ENCODE data around the gene LGALS3. TPM values are rescaled to one million over a fixed set of nuclear protein-coding genes. Genes with fewer than 3 reads are reported as not detected.

The LGALS3 gene
- total and polyA plus RNA-seq, 11 donors: 143 to 372 (median 205) TPM

DNA sequence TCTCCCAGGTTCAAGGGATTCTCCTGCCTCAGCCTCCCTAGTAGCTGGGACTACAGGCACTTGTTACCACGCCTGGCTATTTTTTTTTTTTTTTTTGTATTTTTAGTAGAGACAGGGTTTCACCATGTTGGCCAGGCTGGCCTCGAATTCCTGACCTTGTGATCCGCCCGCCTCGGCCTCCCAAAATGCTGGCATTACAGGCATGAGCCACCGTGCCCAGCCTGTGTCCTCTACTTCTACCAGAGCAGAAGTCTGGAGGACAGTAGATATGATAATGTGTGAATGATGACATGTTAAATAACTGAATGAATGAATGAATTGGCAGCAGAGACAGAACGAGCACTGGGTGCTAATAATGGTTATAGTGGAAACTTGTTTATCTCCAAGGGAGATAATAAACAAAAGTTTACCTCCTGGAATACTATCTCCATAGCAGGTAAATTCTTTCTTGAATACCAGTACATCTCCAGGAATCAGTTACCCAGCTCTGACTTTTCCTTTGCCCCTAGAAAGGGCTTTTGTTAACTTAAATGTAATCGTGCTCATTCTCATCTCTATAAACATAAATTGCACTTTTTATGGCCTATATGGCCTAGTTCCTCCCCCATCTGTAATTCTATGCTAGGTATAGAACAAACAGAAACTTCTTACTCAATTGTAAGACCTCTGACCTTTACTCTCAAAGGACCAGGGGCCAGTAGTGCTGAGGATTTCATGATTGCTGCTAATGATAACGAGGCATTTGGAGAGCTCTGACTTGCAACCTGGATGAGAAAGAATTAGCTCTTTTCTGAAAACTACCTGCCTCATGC is 7.2 kb upstream of the LGALS3 start:
- TF ChIP-seq POLR2A (IDR thresholded peaks at IDR 0.05): no peak
- TF ChIP-seq, protein P1, sequence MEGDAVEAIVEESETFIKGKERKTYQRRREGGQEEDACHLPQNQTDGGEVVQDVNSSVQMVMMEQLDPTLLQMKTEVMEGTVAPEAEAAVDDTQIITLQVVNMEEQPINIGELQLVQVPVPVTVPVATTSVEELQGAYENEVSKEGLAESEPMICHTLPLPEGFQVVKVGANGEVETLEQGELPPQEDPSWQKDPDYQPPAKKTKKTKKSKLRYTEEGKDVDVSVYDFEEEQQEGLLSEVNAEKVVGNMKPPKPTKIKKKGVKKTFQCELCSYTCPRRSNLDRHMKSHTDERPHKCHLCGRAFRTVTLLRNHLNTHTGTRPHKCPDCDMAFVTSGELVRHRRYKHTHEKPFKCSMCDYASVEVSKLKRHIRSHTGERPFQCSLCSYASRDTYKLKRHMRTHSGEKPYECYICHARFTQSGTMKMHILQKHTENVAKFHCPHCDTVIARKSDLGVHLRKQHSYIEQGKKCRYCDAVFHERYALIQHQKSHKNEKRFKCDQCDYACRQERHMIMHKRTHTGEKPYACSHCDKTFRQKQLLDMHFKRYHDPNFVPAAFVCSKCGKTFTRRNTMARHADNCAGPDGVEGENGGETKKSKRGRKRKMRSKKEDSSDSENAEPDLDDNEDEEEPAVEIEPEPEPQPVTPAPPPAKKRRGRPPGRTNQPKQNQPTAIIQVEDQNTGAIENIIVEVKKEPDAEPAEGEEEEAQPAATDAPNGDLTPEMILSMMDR (IDR thresholded peaks at IDR 0.05): no peak
- intact Hi-C loops (cut with DNase I): no loop called here
- H3K4me1 ChIP-seq: peaks cover 17 to 95% (median 67%) of the 10 kb centered on the region in 12 donors
- no peaks in the 10 kb centered on the region for H3K9me3 ChIP-seq
- H3K27me3 ChIP-seq: no peaks in the 10 kb centered on the region
- DNase-seq (peak in 1 of 5 donors; percentile 51), ATAC-seq (peak in 1 of 4 donors; percentile 9)
- H3K27ac ChIP-seq: peak overlapping the region; percentile 19 to 90 (median 82)
- no peaks in the 10 kb centered on the region for H3K36me3 ChIP-seq
- no peak overlapping the region for H3K4me3 ChIP-seq
- WGBS, 4 donors: 49 to 69% (median 55%) methylated on average over 9 of the region's 9 CpGs

DNA sequence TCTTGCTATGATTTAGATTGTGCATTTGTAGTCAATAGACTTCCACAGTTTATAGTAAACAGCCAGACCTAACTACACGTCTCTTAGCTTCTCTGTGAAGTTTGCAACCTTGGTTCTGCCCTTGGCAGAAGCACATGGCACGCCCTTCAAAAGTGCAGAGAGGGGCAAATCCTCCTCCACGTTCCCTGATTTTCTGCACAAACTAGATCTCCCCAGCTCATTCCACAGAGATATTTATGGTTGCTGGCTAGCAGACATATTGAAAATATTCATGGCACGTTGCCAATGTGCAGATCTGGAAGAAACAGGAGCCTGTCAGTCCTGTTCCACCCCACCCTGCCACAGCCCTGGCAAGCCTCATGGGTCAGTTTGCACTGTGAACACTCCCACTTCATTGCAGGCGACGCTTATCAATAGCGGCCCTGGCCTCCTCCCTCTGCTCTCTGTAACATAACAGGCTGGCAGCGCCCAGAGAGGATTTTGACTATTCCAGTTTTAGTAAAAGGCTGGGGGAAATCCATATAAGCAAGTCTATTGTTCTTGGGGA is 6.5 kb upstream of the LGALS3 start:
- no peak overlapping the region for H3K4me3 ChIP-seq
- H3K9me3 ChIP-seq: no peaks in the 10 kb centered on the region
- H3K27me3 ChIP-seq: no peaks in the 10 kb centered on the region
- WGBS, 4 donors: 23 to 31% (median 26%) methylated on average over 7 to 8 of the region's 8 CpGs
- DNase-seq (peak; percentile 74 to 91 (median 81)), ATAC-seq (peak; percentile 87 to 93 (median 90))
- no peaks in the 10 kb centered on the region for H3K36me3 ChIP-seq
- intact Hi-C loops (cut with DNase I): no loop called here
- TF ChIP-seq, protein P1 (IDR thresholded peaks at IDR 0.05): no peak
- no peak for TF ChIP-seq POLR2A (IDR thresholded peaks at IDR 0.05)
- peaks cover 17 to 96% (median 65%) of the 10 kb centered on the region in 12 donors for H3K4me1 ChIP-seq
- H3K27ac ChIP-seq: peak overlapping the region; percentile 19 to 90 (median 82)

DNA sequence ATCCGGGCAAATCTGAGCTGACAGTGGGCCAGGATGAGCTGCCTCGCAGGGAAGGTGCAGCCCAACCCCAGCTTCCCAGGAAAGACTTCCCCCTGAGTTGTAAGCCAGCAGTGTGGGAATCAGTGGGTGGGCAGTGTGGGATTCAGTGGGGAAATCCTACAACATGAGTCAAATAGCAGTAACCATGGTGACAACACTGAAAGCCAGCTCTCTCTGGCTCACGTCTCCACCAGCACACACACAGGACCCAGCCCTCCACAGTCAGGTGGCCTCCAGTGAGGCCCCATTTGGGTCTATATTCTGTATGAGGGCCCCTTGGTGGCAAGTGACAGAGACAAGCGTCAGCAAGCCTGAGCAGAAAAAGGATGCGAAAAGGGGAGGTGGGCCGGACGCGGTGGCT is 6.0 kb upstream of the LGALS3 start:
- TF ChIP-seq, protein P1 (IDR thresholded peaks at IDR 0.05): no peak
- no peak for TF ChIP-seq POLR2A (IDR thresholded peaks at IDR 0.05)
- DNase-seq: no peak
- H3K27ac ChIP-seq: peak overlapping the region in 11 of 12 donors; percentile 41 to 90 (median 84)
- intact Hi-C loops (cut with DNase I): no loop called here
- no peaks in the 10 kb centered on the region for H3K9me3 ChIP-seq
- no peak overlapping the region for H3K4me3 ChIP-seq
- no peaks in the 10 kb centered on the region for H3K36me3 ChIP-seq
- H3K4me1 ChIP-seq: peaks cover 14 to 96% (median 60%) of the 10 kb centered on the region in 12 donors
- H3K27me3 ChIP-seq: no peaks in the 10 kb centered on the region
- peak in 1 of 4 donors; percentile 4 for ATAC-seq
- 57 to 71% (median 67%) methylated on average over 8 of the region's 8 CpGs for WGBS, 4 donors

DNA sequence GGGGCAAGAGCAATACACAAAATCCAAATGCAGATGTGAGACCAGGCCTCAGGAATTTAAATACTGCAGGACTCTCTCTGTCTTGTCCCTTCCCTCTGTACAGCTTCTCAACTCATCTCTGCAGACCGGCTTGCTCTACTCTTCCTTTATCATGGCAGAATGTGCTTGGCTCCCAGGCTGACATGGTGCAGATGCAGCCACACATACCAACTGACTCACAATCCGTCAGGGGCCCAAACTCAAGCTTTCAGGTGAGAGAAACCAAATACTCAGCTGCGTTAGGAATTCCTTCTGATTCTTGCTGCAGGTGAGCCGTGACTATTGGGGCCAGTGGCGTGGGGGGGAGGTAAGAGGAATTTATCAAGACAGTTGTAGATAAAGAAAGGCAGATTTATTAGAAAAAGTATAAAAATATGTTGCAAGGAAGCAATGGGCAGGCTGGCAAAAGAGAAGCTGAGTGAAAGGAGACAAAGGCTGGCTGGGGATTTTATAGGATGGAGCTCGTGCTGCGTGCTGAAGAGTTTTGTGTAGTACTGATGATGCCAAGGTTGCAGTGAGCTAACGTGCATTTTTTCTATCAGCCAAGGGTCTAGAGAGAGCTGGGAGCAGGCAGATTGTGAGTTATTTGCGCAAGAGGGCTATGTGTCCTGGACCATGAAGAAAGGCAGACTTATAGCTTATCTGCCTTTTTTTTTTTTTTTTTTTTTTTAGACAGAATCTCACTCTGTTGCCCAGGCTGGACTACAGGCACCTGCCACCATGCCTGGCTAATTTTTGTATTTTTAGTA is 5.0 kb upstream of the LGALS3 start:
- H3K4me3 ChIP-seq: no peak overlapping the region
- intact Hi-C loops (cut with DNase I): no loop called here

More for the DNA sequence above, 5.0 kb upstream of the LGALS3 start:
- WGBS, 4 donors: 72 to 82% (median 78%) methylated on average over 9 of the region's 9 CpGs
- Histone ChIP-seq H3K36me3 (no peaks in the 10 kb centered on the region), H3K4me1 (peaks cover 14 to 95% (median 53%) of the 10 kb centered on the region in 12 donors), H3K27me3 (no peaks in the 10 kb centered on the region), H3K27ac (peak overlapping the region in 4 of 12 donors; percentile 12 to 85 (median 42)), H3K9me3 (no peaks in the 10 kb centered on the region)
- ATAC-seq (no peak), DNase-seq (no peak)
- no peak for TF ChIP-seq POLR2A (IDR thresholded peaks at IDR 0.05)
- TF ChIP-seq, protein P1 (IDR thresholded peaks at IDR 0.05): no peak
